ENCODE results near the gene NWD2.

The NWD2 gene

DNA sequence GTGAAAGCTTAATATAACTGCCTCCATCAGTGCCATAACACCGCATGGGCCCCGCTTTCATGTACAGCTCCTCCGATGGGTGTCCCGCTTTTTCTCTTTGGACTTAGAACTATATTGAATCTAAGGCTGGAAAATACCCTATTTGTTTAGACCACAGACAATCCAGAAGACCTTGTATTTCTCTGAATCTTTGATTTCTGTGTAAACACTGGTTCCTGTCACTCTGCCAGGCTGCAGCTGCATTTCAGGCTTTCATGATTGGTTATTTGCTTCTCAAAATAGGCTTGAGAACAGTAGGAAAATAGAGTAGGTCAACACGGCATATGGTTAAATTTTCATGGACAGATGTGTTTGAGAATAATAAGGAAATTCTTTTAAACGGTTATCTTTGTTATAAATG lies 80.0 kb downstream of the NWD2 start (continued):
- TF ChIP-seq, protein P1, sequence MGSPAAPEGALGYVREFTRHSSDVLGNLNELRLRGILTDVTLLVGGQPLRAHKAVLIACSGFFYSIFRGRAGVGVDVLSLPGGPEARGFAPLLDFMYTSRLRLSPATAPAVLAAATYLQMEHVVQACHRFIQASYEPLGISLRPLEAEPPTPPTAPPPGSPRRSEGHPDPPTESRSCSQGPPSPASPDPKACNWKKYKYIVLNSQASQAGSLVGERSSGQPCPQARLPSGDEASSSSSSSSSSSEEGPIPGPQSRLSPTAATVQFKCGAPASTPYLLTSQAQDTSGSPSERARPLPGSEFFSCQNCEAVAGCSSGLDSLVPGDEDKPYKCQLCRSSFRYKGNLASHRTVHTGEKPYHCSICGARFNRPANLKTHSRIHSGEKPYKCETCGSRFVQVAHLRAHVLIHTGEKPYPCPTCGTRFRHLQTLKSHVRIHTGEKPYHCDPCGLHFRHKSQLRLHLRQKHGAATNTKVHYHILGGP (tag by site-specific recombination; IDR thresholded peaks at IDR 0.05), result no peak
- no peak for TF ChIP-seq ZNF560 (tag by site-specific recombination; IDR thresholded peaks at IDR 0.05; ENCODE audit: borderline replicate concordance)
- TF ChIP-seq, protein P2, sequence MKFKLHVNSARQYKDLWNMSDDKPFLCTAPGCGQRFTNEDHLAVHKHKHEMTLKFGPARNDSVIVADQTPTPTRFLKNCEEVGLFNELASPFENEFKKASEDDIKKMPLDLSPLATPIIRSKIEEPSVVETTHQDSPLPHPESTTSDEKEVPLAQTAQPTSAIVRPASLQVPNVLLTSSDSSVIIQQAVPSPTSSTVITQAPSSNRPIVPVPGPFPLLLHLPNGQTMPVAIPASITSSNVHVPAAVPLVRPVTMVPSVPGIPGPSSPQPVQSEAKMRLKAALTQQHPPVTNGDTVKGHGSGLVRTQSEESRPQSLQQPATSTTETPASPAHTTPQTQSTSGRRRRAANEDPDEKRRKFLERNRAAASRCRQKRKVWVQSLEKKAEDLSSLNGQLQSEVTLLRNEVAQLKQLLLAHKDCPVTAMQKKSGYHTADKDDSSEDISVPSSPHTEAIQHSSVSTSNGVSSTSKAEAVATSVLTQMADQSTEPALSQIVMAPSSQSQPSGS (tag by site-specific recombination; IDR thresholded peaks at IDR 0.05; ENCODE audit: low read depth), result no peak
- TF ChIP-seq, protein P3, sequence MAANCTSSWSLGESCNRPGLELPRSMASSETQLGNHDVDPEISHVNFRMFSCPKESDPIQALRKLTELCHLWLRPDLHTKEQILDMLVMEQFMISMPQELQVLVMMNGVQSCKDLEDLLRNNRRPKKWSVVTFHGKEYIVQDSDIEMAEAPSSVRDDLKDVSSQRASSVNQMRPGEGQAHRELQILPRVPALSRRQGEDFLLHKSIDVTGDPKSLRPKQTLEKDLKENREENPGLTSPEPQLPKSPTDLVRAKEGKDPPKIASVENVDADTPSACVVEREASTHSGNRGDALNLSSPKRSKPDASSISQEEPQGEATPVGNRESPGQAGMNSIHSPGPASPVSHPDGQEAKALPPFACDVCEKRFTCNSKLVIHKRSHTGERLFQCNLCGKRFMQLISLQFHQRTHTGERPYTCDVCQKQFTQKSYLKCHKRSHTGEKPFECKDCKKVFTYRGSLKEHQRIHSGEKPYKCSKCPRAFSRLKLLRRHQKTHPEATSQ (tag by site-specific recombination; IDR thresholded peaks at IDR 0.05), result no peak
- no peak for TF ChIP-seq ZSCAN16 (tag by site-specific recombination; IDR thresholded peaks at IDR 0.05)

DNA sequence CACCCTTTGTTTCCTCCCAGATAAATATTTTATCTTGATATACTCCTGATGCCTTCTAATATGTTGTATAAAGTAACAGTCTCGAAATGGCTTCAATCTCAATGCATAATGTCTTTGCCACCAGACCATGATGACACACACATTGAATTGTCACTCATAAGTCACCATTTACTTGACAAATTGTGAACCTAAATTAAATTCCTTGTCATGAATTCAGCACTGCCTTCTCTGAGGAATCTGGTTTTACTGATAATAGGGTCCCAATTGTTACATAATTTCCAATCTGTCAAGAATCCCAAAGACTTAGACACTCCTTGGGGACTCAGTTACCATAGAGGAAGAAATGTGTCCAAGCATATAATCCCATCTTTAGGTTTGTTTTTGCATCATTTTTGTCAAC lies 82.3 kb downstream of the NWD2 start:
- H3K36me3 ChIP-seq (ENCODE audit: control insufficient read depth in 2 of 2, insufficient read depth in 1 of 2, low read length in 2 of 2), result no peaks in the 10 kb centered on the region
- TF ChIP-seq, protein P4, sequence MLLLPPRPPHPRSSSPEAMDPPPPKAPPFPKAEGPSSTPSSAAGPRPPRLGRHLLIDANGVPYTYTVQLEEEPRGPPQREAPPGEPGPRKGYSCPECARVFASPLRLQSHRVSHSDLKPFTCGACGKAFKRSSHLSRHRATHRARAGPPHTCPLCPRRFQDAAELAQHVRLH (tag by site-specific recombination; IDR thresholded peaks at IDR 0.05), result no peak
- TF ChIP-seq ZNF239 (tag by site-specific recombination; IDR thresholded peaks at IDR 0.05) (no peak), ZNF510 (tag by site-specific recombination; IDR thresholded peaks at IDR 0.05; ENCODE audit: insufficient replicate concordance) (no peak), ZNF292 (tag by site-specific recombination; IDR thresholded peaks at IDR 0.05; ENCODE audit: borderline replicate concordance, low read depth) (no peak), ZNF626 (tag by site-specific recombination; IDR thresholded peaks at IDR 0.05) (no peak), ZNF677 (tag by site-specific recombination; IDR thresholded peaks at IDR 0.05) (no peak), RBAK (tag by site-specific recombination; IDR thresholded peaks at IDR 0.05) (no peak), MEIS1 (CRISPR knock-in tag; IDR thresholded peaks at IDR 0.05; ENCODE audit: borderline replicate concordance) (no peak), ZNF16 (tag by site-specific recombination; IDR thresholded peaks at IDR 0.05; ENCODE audit: low read depth) (no peak), BCL11B (tag by site-specific recombination; IDR thresholded peaks at IDR 0.05; ENCODE audit: low read depth) (no peak), ZNF433 (tag by site-specific recombination; IDR thresholded peaks at IDR 0.05; ENCODE audit: low read depth) (no peak), ZNF555 (tag by site-specific recombination; conservative IDR thresholded peaks at IDR 0.05) (no peak), ZNF19 (tag by site-specific recombination; IDR thresholded peaks at IDR 0.05; ENCODE audit: low read depth) (no peak)
- TF ChIP-seq, protein P5, sequence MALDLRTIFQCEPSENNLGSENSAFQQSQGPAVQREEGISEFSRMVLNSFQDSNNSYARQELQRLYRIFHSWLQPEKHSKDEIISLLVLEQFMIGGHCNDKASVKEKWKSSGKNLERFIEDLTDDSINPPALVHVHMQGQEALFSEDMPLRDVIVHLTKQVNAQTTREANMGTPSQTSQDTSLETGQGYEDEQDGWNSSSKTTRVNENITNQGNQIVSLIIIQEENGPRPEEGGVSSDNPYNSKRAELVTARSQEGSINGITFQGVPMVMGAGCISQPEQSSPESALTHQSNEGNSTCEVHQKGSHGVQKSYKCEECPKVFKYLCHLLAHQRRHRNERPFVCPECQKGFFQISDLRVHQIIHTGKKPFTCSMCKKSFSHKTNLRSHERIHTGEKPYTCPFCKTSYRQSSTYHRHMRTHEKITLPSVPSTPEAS (tag by site-specific recombination; IDR thresholded peaks at IDR 0.05), result no peak
- TF ChIP-seq, protein P6, sequence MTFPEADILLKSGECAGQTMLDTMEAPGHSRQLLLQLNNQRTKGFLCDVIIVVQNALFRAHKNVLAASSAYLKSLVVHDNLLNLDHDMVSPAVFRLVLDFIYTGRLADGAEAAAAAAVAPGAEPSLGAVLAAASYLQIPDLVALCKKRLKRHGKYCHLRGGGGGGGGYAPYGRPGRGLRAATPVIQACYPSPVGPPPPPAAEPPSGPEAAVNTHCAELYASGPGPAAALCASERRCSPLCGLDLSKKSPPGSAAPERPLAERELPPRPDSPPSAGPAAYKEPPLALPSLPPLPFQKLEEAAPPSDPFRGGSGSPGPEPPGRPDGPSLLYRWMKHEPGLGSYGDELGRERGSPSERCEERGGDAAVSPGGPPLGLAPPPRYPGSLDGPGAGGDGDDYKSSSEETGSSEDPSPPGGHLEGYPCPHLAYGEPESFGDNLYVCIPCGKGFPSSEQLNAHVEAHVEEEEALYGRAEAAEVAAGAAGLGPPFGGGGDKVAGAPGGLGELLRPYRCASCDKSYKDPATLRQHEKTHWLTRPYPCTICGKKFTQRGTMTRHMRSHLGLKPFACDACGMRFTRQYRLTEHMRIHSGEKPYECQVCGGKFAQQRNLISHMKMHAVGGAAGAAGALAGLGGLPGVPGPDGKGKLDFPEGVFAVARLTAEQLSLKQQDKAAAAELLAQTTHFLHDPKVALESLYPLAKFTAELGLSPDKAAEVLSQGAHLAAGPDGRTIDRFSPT (tag by site-specific recombination; IDR thresholded peaks at IDR 0.05), result no peak
- TF ChIP-seq, protein P7, sequence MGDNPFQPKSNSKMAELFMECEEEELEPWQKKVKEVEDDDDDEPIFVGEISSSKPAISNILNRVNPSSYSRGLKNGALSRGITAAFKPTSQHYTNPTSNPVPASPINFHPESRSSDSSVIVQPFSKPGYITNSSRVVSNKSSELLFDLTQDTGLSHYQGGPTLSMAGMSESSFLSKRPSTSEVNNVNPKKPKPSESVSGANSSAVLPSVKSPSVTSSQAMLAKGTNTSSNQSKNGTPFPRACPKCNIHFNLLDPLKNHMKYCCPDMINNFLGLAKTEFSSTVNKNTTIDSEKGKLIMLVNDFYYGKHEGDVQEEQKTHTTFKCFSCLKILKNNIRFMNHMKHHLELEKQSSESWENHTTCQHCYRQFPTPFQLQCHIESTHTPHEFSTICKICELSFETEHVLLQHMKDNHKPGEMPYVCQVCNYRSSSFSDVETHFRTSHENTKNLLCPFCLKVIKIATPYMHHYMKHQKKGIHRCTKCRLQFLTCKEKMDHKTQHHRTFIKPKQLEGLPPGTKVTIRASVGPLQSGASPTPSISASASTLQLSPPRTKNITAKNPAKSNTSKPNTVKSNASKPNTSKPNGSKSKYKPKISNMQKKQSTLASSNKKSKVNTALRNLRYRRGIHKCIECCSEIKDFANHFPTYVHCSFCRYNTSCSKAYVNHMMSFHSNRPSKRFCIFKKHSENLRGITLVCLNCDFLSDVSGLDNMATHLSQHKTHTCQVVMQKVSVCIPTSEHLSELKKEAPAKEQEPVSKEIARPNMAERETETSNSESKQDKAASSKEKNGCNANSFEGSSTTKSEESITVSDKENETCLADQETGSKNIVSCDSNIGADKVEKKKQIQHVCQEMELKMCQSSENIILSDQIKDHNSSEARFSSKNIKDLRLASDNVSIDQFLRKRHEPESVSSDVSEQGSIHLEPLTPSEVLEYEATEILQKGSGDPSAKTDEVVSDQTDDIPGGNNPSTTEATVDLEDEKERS (tag by site-specific recombination; IDR thresholded peaks at IDR 0.05), result no peak
- ChIA-PET CTCF (no interaction called here), POLR2A (no interaction called here)
- no peaks in the 10 kb centered on the region for H3K4me1 ChIP-seq (ENCODE audit: control insufficient read depth, insufficient read depth, low read length)
- H3K9me3 ChIP-seq (ENCODE audit: control insufficient read depth, insufficient read depth, low read depth, low read length), result no peaks in the 10 kb centered on the region
- no peak overlapping the region for H3K4me3 ChIP-seq (ENCODE audit: low read depth, low read length)
- no peak overlapping the region for H3K27ac ChIP-seq (ENCODE audit: extremely low read depth, low read depth, low read length)
